Melanocyte of skin (primary cell): ENCODE measurements around the gene TAB3. TPM values are rescaled to one million over a fixed set of nuclear protein-coding genes. Genes with fewer than 3 reads are reported as not detected.

Source experiments
- total RNA-seq, 2 donors: library from RNA; depleted of rRNA; stranded (reverse); fragments of >200 nt; gene quantifications; 2 replicates each; pipeline ENCODE4 v1.2.3, GENCODE V29; 2012

TAB3 gene, protein sequence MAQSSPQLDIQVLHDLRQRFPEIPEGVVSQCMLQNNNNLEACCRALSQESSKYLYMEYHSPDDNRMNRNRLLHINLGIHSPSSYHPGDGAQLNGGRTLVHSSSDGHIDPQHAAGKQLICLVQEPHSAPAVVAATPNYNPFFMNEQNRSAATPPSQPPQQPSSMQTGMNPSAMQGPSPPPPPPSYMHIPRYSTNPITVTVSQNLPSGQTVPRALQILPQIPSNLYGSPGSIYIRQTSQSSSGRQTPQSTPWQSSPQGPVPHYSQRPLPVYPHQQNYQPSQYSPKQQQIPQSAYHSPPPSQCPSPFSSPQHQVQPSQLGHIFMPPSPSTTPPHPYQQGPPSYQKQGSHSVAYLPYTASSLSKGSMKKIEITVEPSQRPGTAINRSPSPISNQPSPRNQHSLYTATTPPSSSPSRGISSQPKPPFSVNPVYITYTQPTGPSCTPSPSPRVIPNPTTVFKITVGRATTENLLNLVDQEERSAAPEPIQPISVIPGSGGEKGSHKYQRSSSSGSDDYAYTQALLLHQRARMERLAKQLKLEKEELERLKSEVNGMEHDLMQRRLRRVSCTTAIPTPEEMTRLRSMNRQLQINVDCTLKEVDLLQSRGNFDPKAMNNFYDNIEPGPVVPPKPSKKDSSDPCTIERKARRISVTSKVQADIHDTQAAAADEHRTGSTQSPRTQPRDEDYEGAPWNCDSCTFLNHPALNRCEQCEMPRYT
- 10 to 100 TPM; 14.7 to 21.0 TPM for total RNA-seq

DNA sequence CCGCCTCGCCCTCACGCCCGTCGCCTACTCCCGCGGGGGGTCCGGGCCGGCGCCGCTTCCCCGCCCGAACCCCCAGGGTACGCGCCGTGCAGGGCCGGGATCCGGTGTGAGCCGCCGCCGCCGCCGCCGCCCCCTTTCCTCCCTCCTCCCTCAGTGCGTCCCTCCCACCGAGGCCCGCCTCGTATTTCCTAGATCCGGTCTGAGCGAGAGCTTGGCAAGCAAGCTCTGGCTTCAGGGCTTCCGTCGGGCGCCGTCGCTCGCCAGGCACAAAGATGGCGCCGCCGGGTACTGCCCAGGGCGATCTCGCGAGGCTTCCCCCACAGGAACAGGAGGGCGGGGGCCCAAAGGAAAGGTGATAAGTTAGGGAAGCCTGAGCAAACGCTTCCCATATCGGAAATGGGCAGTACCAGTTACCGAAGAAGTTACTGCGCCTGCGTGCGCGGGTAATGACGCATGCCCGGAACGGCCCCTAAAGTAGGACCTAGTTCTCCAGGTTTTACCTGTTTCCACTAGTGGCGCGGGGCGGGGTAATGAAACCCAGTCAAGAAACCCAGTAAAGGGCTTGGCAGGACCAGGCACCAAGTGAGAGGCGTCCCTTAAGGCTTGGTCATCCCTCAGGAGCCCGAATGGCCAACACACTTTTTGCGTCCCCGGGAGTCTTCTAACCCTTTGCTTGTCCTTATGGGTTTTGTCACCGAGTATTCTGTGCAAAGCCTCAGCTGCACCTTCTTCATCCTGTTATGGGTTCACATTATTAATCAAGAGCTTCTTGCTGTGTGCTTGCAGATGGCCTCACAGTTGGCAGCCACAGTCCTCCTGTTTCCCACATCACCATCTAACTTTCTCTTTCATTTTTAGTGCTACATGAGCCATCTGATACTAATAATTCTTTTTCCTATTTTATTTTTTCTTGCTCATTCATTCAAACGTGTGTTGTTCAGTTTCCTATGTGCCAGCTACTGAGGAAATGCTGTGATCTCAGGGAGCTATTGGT lies at the start of gene TAB3:
TSS of gene TAB3 (minus strand) at position 108 of the 994 bp plus-strand sequence. CDS start 29,666 bp downstream, outside the sequence.

Other genes with a start within 250 kb of the TAB3 start
- gene GK, start 235.8 kb downstream of the TAB3 start, total RNA-seq: 10 to 100 TPM; 42.0 to 64.3 TPM
- not detected for gene FTHL17, start 182.8 kb upstream of the TAB3 start, total RNA-seq